ENCODE data around the gene ZNF785. TPM values are rescaled to one million over a fixed set of nuclear protein-coding genes. Genes with fewer than 3 reads are reported as not detected.

Gene ZNF785
- total RNA-seq, 1 donor from 2014 or later = 9.3 TPM

GRCh38 chr16:30565526-30565925 is 20.0 kb downstream of the ZNF785 start:
- Histone ChIP-seq H3K36me3 (ENCODE audit: insufficient read depth, low read length) (no peaks in the 10 kb centered on the region), H3K4me1 (ENCODE audit: insufficient read depth, low read length) (no peaks in the 10 kb centered on the region), H3K9me3 (ENCODE audit: insufficient read depth, low read depth, low read length) (no peaks in the 10 kb centered on the region), H3K4me2 (ENCODE audit: low read length) (no peak overlapping the region), H3K9ac (ENCODE audit: low read length) (no peak overlapping the region), H3K27me3 (ENCODE audit: insufficient read depth, low read length) (no peaks in the 10 kb centered on the region), H2AFZ (ENCODE audit: low read depth, low read length) (no peak overlapping the region), H3K79me2 (ENCODE audit: insufficient read depth, low read length) (no peaks in the 10 kb centered on the region), H4K20me1 (ENCODE audit: insufficient read depth, low read length) (no peaks in the 10 kb centered on the region), H3K4me3 (ENCODE audit: insufficient read depth, low read depth, low read length) (no peak overlapping the region), H3K27ac (ENCODE audit: low read depth, low read length) (no peak overlapping the region)
- DNase-seq (ENCODE audit: low read depth) (no peak), FAIRE-seq (no peak)
- no peak overlapping the region for H3K4me3 Mint-ChIP-seq (ENCODE audit: unreplicated experiment)
- no peaks in the 10 kb centered on the region for H3K9me3 Mint-ChIP-seq (ENCODE audit: unreplicated experiment)
- H3K4me1 Mint-ChIP-seq (ENCODE audit: low read depth, unreplicated experiment) = no peaks in the 10 kb centered on the region
- no peak overlapping the region for H3K27ac Mint-ChIP-seq (ENCODE audit: unreplicated experiment)
- H3K36me3 Mint-ChIP-seq (ENCODE audit: low read depth, unreplicated experiment) = no peaks in the 10 kb centered on the region
- peaks cover 18% of the 10 kb centered on the region for H3K27me3 Mint-ChIP-seq (ENCODE audit: low read depth, unreplicated experiment)
- TF ChIP-seq, protein P1, sequence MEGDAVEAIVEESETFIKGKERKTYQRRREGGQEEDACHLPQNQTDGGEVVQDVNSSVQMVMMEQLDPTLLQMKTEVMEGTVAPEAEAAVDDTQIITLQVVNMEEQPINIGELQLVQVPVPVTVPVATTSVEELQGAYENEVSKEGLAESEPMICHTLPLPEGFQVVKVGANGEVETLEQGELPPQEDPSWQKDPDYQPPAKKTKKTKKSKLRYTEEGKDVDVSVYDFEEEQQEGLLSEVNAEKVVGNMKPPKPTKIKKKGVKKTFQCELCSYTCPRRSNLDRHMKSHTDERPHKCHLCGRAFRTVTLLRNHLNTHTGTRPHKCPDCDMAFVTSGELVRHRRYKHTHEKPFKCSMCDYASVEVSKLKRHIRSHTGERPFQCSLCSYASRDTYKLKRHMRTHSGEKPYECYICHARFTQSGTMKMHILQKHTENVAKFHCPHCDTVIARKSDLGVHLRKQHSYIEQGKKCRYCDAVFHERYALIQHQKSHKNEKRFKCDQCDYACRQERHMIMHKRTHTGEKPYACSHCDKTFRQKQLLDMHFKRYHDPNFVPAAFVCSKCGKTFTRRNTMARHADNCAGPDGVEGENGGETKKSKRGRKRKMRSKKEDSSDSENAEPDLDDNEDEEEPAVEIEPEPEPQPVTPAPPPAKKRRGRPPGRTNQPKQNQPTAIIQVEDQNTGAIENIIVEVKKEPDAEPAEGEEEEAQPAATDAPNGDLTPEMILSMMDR (IDR thresholded peaks at IDR 0.05; ENCODE audit: insufficient read depth, low read depth, low read length) = no peak
- no peak for TF ChIP-seq EZH2 (IDR thresholded peaks at IDR 0.05; ENCODE audit: insufficient read depth, low read length)

GRCh38 chr16:30562021-30562420 is 23.5 kb downstream of the ZNF785 start:
- Histone ChIP-seq H3K27me3 (ENCODE audit: insufficient read depth, low read length) (no peaks in the 10 kb centered on the region), H3K9ac (ENCODE audit: low read length) (no peak overlapping the region), H3K4me3 (ENCODE audit: insufficient read depth, low read depth, low read length) (no peak overlapping the region), H4K20me1 (ENCODE audit: insufficient read depth, low read length) (no peaks in the 10 kb centered on the region), H3K4me2 (ENCODE audit: low read length) (no peak overlapping the region), H3K79me2 (ENCODE audit: insufficient read depth, low read length) (peaks cover 10% of the 10 kb centered on the region), H2AFZ (ENCODE audit: low read depth, low read length) (no peak overlapping the region), H3K36me3 (ENCODE audit: insufficient read depth, low read length) (no peaks in the 10 kb centered on the region), H3K27ac (ENCODE audit: low read depth, low read length) (no peak overlapping the region), H3K4me1 (ENCODE audit: insufficient read depth, low read length) (peaks cover 6% of the 10 kb centered on the region), H3K9me3 (ENCODE audit: insufficient read depth, low read depth, low read length) (no peaks in the 10 kb centered on the region)
- Mint-ChIP-seq H3K27ac (ENCODE audit: unreplicated experiment) (no peak overlapping the region), H3K4me1 (ENCODE audit: low read depth, unreplicated experiment) (no peaks in the 10 kb centered on the region), H3K9me3 (ENCODE audit: unreplicated experiment) (no peaks in the 10 kb centered on the region), H3K27me3 (ENCODE audit: low read depth, unreplicated experiment) (peaks cover 18% of the 10 kb centered on the region), H3K4me3 (ENCODE audit: unreplicated experiment) (no peak overlapping the region), H3K36me3 (ENCODE audit: low read depth, unreplicated experiment) (no peaks in the 10 kb centered on the region)
- TF ChIP-seq, protein P1 (IDR thresholded peaks at IDR 0.05; ENCODE audit: insufficient read depth, low read depth, low read length) = no peak
- no peak for TF ChIP-seq EZH2 (IDR thresholded peaks at IDR 0.05; ENCODE audit: insufficient read depth, low read length)
- no peak for FAIRE-seq
- DNase-seq (ENCODE audit: low read depth) = no peak

GRCh38 chr16:30561089-30561816 is 24.2 kb downstream of the ZNF785 start:
- peak overlapping the region; percentile 43 for H3K9ac ChIP-seq (ENCODE audit: low read length)
- H3K4me3 ChIP-seq (ENCODE audit: insufficient read depth, low read depth, low read length) = no peak overlapping the region
- Mint-ChIP-seq H3K27ac (ENCODE audit: unreplicated experiment) (no peak overlapping the region), H3K9me3 (ENCODE audit: unreplicated experiment) (no peaks in the 10 kb centered on the region), H3K4me3 (ENCODE audit: unreplicated experiment) (no peak overlapping the region), H3K27me3 (ENCODE audit: low read depth, unreplicated experiment) (peaks cover 11% of the 10 kb centered on the region), H3K4me1 (ENCODE audit: low read depth, unreplicated experiment) (peaks cover 2% of the 10 kb centered on the region), H3K36me3 (ENCODE audit: low read depth, unreplicated experiment) (no peaks in the 10 kb centered on the region)
- no peak for DNase-seq (ENCODE audit: low read depth)
- no peak for FAIRE-seq
- no peaks in the 10 kb centered on the region for H3K27me3 ChIP-seq (ENCODE audit: insufficient read depth, low read length)
- H3K4me1 ChIP-seq (ENCODE audit: insufficient read depth, low read length) = peaks cover 7% of the 10 kb centered on the region
- peaks cover 16% of the 10 kb centered on the region for H3K79me2 ChIP-seq (ENCODE audit: insufficient read depth, low read length)
- peak overlapping the region; percentile 91 for H2AFZ ChIP-seq (ENCODE audit: low read depth, low read length)
- no peaks in the 10 kb centered on the region for H4K20me1 ChIP-seq (ENCODE audit: insufficient read depth, low read length)
- no peak for TF ChIP-seq EZH2 (IDR thresholded peaks at IDR 0.05; ENCODE audit: insufficient read depth, low read length)
- TF ChIP-seq, protein P1 (IDR thresholded peaks at IDR 0.05; ENCODE audit: insufficient read depth, low read depth, low read length) = no peak
- H3K27ac ChIP-seq (ENCODE audit: low read depth, low read length) = no peak overlapping the region
- H3K36me3 ChIP-seq (ENCODE audit: insufficient read depth, low read length) = no peaks in the 10 kb centered on the region
- peak overlapping the region; percentile 78 for H3K4me2 ChIP-seq (ENCODE audit: low read length)
- H3K9me3 ChIP-seq (ENCODE audit: insufficient read depth, low read depth, low read length) = no peaks in the 10 kb centered on the region

All from astrocyte (in vitro differentiated cells and primary cell).